ENCODE results near the gene ARL6IP6.

ARL6IP6 gene

DNA sequence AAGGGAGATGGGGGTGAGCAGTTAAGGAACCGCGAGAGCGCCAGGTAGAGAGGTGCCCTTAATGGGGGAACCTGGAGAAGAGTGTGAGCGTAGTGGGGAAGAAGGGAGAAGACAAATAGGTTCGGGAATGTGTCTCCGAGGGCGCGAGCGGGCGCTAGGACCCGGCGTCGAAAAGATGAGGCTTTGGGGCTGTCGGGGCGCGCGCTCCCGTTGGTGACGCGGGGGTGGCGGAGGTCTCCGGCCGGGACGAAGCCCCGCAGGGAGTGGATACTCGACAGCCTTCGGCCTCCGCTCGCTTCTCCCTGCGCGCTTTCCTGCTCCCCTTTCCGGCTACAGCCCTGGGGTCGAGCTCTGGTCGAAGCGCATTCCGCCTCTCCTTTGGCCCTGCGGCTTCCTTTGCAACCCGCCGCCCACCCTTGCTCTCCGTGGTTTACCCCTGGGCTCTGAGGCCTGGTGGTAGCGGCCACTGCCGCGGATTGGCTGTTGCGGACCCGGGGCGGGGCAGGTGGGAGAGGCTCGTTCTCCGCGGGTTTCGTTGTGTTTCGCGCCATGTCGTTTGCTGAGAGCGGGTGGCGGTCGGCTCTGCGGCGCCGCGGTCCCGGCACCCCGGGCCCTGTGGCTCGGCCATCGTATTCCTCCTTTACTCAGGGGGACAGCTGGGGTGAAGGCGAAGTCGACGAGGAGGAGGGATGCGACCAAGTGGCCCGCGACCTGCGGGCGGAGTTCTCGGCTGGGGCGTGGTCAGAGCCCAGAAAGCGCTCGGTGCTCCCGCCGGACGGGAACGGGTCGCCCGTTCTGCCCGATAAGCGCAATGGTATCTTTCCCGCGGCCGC is at the start of gene ARL6IP6:
Gene ARL6IP6 (plus strand): TSS at position 545 of the 833 bp plus-strand sequence. CDS start 5 bp downstream, at position 550.
- peak; percentile 89 for DNase-seq (ENCODE audit: low spot score)
- H3K27ac ChIP-seq = peak within 1 kb of the TSS; percentile 98
- ChIA-PET CTCF (interaction anchor here (0.6 kb wide), 1 partner anchor 400 kb away, joined by 3 read pairs; no protein-coding TSS in a partner anchor), POLR2A (ENCODE audit: low non-redundant PET) (no interaction called here)
- TF ChIP-seq, protein P1, sequence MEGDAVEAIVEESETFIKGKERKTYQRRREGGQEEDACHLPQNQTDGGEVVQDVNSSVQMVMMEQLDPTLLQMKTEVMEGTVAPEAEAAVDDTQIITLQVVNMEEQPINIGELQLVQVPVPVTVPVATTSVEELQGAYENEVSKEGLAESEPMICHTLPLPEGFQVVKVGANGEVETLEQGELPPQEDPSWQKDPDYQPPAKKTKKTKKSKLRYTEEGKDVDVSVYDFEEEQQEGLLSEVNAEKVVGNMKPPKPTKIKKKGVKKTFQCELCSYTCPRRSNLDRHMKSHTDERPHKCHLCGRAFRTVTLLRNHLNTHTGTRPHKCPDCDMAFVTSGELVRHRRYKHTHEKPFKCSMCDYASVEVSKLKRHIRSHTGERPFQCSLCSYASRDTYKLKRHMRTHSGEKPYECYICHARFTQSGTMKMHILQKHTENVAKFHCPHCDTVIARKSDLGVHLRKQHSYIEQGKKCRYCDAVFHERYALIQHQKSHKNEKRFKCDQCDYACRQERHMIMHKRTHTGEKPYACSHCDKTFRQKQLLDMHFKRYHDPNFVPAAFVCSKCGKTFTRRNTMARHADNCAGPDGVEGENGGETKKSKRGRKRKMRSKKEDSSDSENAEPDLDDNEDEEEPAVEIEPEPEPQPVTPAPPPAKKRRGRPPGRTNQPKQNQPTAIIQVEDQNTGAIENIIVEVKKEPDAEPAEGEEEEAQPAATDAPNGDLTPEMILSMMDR (conservative IDR thresholded peaks at IDR 0.05; ENCODE audit: low read depth) = no peak

GRCh38 chr2:152674334-152674733 is 44.1 kb upstream of the ARL6IP6 start:
- H3K27ac ChIP-seq = no peak overlapping the region
- POLR2A ChIA-PET (ENCODE audit: low non-redundant PET) = no interaction called here
- no peak for DNase-seq (ENCODE audit: low spot score)
- TF ChIP-seq, protein P1 (conservative IDR thresholded peaks at IDR 0.05; ENCODE audit: low read depth) = no peak
- CTCF ChIA-PET = interaction anchor here (0.9 kb wide), 1 partner anchor 43 kb away, joined by 5 read pairs; the partner anchor contains the start of gene PRPF40A

GRCh38 chr2:152676461-152676860 is 42.0 kb upstream of the ARL6IP6 start:
- ChIA-PET CTCF (no interaction called here), POLR2A (ENCODE audit: low non-redundant PET) (no interaction called here)
- no peak overlapping the region for H3K27ac ChIP-seq
- no peak for DNase-seq (ENCODE audit: low spot score)
- TF ChIP-seq, protein P1 (conservative IDR thresholded peaks at IDR 0.05; ENCODE audit: low read depth) = no peak

DNA sequence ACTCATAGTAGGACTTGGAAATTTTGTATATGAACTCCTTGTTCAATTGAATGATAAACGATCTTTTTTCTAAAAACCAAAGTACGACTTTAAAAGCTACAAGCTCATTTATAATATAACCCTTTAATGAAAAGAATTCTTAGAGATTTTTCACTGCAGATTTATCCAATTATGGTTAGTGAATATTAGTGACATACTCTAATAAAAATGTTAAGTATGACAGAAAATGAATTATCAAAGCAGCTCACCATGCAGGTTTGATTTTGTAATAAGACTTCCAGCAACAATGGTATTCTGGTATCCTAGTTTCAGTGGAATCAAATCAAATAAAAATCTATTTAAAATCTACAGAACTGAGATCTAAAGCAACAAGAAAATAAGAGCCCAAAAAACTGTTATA is 39.6 kb upstream of the ARL6IP6 start:
- no peak overlapping the region for H3K27ac ChIP-seq
- no peak for DNase-seq (ENCODE audit: low spot score)
- POLR2A ChIA-PET (ENCODE audit: low non-redundant PET) = no interaction called here
- CTCF ChIA-PET = no interaction called here
- TF ChIP-seq, protein P1 (conservative IDR thresholded peaks at IDR 0.05; ENCODE audit: low read depth) = no peak

- ChIA-PET CTCF (no interaction called here), POLR2A (ENCODE audit: low non-redundant PET) (no interaction called here)
- TF ChIP-seq, protein P1 (conservative IDR thresholded peaks at IDR 0.05; ENCODE audit: low read depth) = no peak
- H3K27ac ChIP-seq = no peak overlapping the region
- DNase-seq (ENCODE audit: low spot score) = no peak
Observed at GRCh38 chr2:152682663-152683062, 35.8 kb upstream of the ARL6IP6 start.

DNA sequence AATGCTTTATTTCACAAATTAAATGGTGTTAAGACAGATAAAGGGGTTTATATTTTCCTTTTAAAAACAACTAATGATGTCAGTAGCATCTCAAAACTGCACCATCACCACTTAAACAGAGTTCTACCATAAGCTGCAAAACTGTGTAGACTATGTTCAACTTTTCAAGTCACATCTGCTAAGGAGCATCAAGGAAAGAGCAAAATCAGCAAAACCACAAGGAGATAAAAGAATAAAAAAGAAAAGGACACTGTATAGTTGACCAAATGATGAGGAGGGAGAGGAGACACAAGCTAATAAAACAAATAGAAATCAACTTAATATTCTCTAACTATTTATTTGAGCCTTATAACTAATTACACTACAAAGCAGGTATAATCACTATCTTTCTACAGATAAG is 35.0 kb upstream of the ARL6IP6 start:
- ChIA-PET CTCF (interaction anchor here (0.6 kb wide), 1 partner anchor 32 kb away, joined by 3 read pairs; no protein-coding TSS in a partner anchor), POLR2A (ENCODE audit: low non-redundant PET) (no interaction called here)
- no peak overlapping the region for H3K27ac ChIP-seq
- TF ChIP-seq, protein P1 (conservative IDR thresholded peaks at IDR 0.05; ENCODE audit: low read depth) = no peak
- DNase-seq (ENCODE audit: low spot score) = no peak
